GM23338 (cell line): ENCODE data around the gene SLC8B1.

ENCODE experiments used
- CREB1 ChIP-seq: fragments of 250-450 bp; sonication (Bioruptor Pico); IDR thresholded peaks from 2 replicates; pipeline ENCODE4 v1.5.0; 2020; ENCODE audit warnings: low read depth, mild to moderate bottlenecking, moderate library complexity
- CTCF ChIP-seq, 2 experiments: fragments of 200-600 bp in 1 of 2; sonication (generic) in 1 of 2; conservative IDR thresholded peaks; 2 replicates each; pipeline versions ENCODE4 v1.5.1 to v1.6.1; 2016 to 2017; ENCODE audit warnings: antibody characterized with exemption in 2 of 2, low read depth in 2 of 2, mild to moderate bottlenecking in 2 of 2, moderate library complexity in 1 of 2
- POLR2AphosphoS5 ChIP-seq: IDR thresholded peaks from 2 replicates; pipeline ENCODE4 v1.6.1; 2016; ENCODE audit warnings: antibody characterized with exemption, low read depth

GRCh38 chr12:113292547-113292946 is 42.4 kb downstream of the SLC8B1 start:
- TF ChIP-seq CTCF (conservative IDR thresholded peaks at IDR 0.05; ENCODE audit: low read depth in 2 of 2) = no peak
- TF ChIP-seq CREB1 (CRISPR knock-in tag) = no peak
- no peak for TF ChIP-seq POLR2AphosphoS5
